Chondrocyte (in vitro differentiated cells): ENCODE results near the gene STEAP1B. TPM values are rescaled to one million over a fixed set of nuclear protein-coding genes. Genes with fewer than 3 reads are reported as not detected.

Experiments used
- DNase-seq: peaks from one replicate; pipeline ENCODE4 v3.0.0; 2021; ENCODE audit warnings: mixed read lengths, low spot score
- H3K27ac Mint-ChIP-seq: one replicate; pipeline ENCODE4 v1.8.0; 2021; ENCODE audit warnings: mild to moderate bottlenecking, moderate library complexity, mixed read lengths; ENCODE audit not compliant: unreplicated experiment
- H3K27me3 Mint-ChIP-seq: 2 replicates; pipeline ENCODE4 v1.8.0; 2021; ENCODE audit warnings: low read depth, mixed read lengths
- H3K36me3 Mint-ChIP-seq: 2 replicates; pipeline ENCODE4 v1.8.0; 2021; ENCODE audit warnings: low read depth, mixed read lengths
- H3K4me1 Mint-ChIP-seq: 2 replicates; pipeline ENCODE4 v1.8.0; 2021; ENCODE audit warnings: low read depth, mild to moderate bottlenecking, mixed read lengths
- H3K4me3 Mint-ChIP-seq: one replicate; pipeline ENCODE4 v1.8.0; 2021; ENCODE audit warnings: mild to moderate bottlenecking, moderate library complexity, mixed read lengths; ENCODE audit not compliant: unreplicated experiment
- H3K9me3 Mint-ChIP-seq: 2 replicates; pipeline ENCODE4 v1.8.0; 2021; ENCODE audit warnings: low read depth, mixed read lengths
- total RNA-seq: library from RNA; stranded (reverse); gene quantifications from 3 replicates; pipeline ENCODE4 v1.2.1, GENCODE V29; 2021
- TF ChIP-seq, protein P1 (sequence below): fragments of 200-600 bp; sonication (generic); IDR thresholded peaks from 2 replicates; pipeline ENCODE4 v1.5.0; 2021; ENCODE audit warnings: antibody characterized with exemption, mild to moderate bottlenecking, moderate library complexity

The STEAP1B gene
- total RNA-seq, 1 donor from 2014 or later = 4.2 TPM

DNA sequence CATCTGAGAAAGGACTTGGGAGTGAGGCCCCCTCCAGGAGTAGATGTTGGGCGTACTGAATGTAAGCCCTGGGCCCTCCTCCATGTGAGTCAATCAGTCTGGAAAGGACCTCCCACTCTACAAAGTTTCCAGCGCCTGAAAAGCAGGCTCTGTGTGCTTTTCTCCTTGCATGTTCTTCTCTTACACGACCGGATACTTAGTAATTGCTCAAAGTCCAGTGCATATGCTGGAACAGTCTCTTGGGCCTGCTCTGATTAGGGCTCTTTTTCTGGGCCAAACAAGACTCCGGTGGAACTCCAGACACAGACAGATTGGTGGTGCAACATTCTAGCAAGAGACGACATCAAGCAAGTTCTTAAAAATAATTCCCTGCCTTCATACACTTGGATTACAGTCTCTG lies 104.8 kb downstream of the STEAP1B start:
- no peak overlapping the region for H3K4me3 Mint-ChIP-seq
- H3K27ac Mint-ChIP-seq = no peak overlapping the region
- no peaks in the 10 kb centered on the region for H3K36me3 Mint-ChIP-seq
- no peaks in the 10 kb centered on the region for H3K9me3 Mint-ChIP-seq
- H3K27me3 Mint-ChIP-seq = no peaks in the 10 kb centered on the region
- TF ChIP-seq, protein P1, sequence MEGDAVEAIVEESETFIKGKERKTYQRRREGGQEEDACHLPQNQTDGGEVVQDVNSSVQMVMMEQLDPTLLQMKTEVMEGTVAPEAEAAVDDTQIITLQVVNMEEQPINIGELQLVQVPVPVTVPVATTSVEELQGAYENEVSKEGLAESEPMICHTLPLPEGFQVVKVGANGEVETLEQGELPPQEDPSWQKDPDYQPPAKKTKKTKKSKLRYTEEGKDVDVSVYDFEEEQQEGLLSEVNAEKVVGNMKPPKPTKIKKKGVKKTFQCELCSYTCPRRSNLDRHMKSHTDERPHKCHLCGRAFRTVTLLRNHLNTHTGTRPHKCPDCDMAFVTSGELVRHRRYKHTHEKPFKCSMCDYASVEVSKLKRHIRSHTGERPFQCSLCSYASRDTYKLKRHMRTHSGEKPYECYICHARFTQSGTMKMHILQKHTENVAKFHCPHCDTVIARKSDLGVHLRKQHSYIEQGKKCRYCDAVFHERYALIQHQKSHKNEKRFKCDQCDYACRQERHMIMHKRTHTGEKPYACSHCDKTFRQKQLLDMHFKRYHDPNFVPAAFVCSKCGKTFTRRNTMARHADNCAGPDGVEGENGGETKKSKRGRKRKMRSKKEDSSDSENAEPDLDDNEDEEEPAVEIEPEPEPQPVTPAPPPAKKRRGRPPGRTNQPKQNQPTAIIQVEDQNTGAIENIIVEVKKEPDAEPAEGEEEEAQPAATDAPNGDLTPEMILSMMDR = no peak
- peaks cover 22% of the 10 kb centered on the region for H3K4me1 Mint-ChIP-seq
- no peak for DNase-seq

DNA sequence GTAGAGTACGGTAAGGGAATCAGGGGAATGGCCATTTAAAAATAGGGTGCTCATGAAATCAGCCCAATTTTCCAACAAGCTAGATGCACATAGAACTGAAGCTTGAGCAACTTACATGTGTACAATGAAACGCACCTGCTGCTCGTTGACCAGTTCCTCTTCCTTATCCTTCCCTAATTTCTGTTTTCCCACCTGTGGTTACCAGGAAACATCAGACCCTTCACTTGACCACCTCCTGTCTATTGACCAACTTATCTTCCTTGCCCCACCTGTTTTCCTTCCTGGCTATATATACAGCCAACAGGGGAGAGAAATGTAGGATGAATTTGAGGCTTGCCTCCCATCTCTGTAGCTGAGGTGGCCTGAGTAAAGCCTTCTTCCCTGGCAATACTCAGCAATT lies 105.2 kb downstream of the STEAP1B start:
- Mint-ChIP-seq H3K9me3 (no peaks in the 10 kb centered on the region), H3K36me3 (no peaks in the 10 kb centered on the region), H3K27ac (no peak overlapping the region), H3K4me1 (peaks cover 17% of the 10 kb centered on the region), H3K4me3 (no peak overlapping the region), H3K27me3 (no peaks in the 10 kb centered on the region)
- TF ChIP-seq, protein P1 = no peak
- DNase-seq = no peak

DNA sequence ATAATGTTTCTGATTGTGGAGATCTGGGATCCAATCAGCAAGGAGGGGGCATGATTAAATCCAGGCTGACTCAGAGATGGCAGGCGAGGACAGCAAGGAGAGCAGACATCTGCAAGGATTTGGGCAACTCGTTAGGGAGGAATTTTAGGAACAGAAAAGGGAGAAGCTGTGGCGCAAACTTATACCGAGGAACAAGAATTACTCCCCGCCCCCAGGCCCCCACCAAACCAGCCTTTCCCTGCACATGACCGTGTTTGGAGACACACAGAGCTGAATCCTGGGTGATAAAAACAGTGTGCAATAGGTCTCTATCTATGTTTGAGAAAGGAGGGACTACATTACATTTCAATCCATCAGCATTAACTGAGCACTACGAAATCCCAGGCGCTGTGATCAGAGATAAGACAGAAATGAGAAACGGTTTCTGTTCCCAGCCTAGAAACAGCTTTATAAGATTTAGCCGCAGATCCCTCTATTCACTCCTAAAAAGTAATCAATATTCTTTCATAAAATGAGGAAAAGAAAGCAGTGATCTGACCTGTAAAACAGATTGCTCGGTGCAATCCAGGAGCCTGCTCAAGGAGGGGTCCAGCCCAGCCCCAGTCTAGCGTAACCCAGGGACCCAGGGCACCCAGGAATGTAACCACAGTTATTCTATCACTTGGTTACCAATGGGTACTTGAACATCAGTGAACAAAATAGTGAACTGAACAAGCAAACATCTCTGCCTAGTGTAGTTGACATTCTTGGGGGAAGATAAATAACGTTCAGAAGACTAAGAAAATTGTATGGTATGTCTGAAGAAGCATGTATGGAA lies 105.9 kb downstream of the STEAP1B start:
- Mint-ChIP-seq H3K27ac (no peak overlapping the region), H3K4me3 (no peak overlapping the region), H3K27me3 (no peaks in the 10 kb centered on the region), H3K36me3 (no peaks in the 10 kb centered on the region), H3K9me3 (no peaks in the 10 kb centered on the region), H3K4me1 (peaks cover 13% of the 10 kb centered on the region)
- DNase-seq = no peak
- TF ChIP-seq, protein P1 = no peak

DNA sequence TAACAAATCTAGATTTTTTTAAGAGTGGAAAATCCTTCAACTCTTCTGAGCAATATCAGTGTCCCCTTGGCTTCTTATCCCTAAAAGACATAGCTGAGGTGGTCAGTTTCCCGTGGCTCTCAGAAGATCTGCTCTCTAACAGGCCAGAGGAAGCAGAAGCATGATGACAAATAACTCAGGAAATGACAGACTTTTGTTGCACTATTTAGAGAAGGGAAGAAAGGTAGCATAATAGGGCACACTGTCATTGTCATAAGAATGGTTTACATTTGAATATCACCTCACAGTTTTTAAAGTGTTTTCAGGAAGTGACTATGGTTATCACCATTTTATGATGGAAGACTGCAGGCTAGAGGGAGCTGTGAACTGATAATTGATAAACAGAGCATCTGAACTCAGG lies 109.5 kb downstream of the STEAP1B start:
- no peaks in the 10 kb centered on the region for H3K27me3 Mint-ChIP-seq
- H3K36me3 Mint-ChIP-seq = no peaks in the 10 kb centered on the region
- H3K4me1 Mint-ChIP-seq = peaks cover 23% of the 10 kb centered on the region
- no peak for DNase-seq
- TF ChIP-seq, protein P1 = no peak
- H3K27ac Mint-ChIP-seq = no peak overlapping the region
- peaks cover 2% of the 10 kb centered on the region for H3K9me3 Mint-ChIP-seq
- H3K4me3 Mint-ChIP-seq = no peak overlapping the region

DNA sequence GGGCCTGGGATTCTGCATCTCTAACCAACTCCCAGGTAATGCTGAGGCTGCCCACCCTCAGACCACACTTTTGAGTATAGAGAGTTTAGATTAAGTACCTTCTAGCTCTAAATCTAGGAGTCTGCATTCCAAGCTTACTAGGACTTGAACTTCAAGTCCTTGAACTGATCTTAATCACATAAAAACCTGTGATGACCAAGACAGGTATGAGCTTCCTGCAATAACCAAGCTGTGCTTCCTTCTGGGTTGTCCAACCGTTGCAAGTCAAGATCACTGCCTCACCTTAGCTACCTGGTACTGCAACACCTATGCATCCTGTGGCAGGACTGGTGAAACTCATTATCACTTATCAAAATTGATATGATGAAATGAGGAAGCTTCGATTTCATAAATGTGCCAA lies 110.1 kb downstream of the STEAP1B start:
- Mint-ChIP-seq H3K4me1 (peaks cover 29% of the 10 kb centered on the region), H3K4me3 (no peak overlapping the region), H3K36me3 (no peaks in the 10 kb centered on the region), H3K27me3 (no peaks in the 10 kb centered on the region), H3K9me3 (peaks cover 2% of the 10 kb centered on the region), H3K27ac (no peak overlapping the region)
- TF ChIP-seq, protein P1 = no peak
- no peak for DNase-seq
